NT2/D1 (cell line): Measurements from ENCODE around the gene CEP43.

Experiments
- SUZ12 ChIP-seq: IDR thresholded peaks from 2 replicates; pipeline ENCODE4 v1.6.1; 2011; ENCODE audit not compliant: insufficient read length, insufficient read depth; ENCODE audit errors: extremely low read depth
- YY1 ChIP-seq: IDR thresholded peaks from 2 replicates; pipeline ENCODE4 v1.6.1; 2011; ENCODE audit not compliant: insufficient read length, insufficient read depth
- ZNF274 ChIP-seq: IDR thresholded peaks from 2 replicates; pipeline ENCODE4 v1.6.1; 2011; ENCODE audit warnings: mild to moderate bottlenecking, low read depth, low read length

DNA sequence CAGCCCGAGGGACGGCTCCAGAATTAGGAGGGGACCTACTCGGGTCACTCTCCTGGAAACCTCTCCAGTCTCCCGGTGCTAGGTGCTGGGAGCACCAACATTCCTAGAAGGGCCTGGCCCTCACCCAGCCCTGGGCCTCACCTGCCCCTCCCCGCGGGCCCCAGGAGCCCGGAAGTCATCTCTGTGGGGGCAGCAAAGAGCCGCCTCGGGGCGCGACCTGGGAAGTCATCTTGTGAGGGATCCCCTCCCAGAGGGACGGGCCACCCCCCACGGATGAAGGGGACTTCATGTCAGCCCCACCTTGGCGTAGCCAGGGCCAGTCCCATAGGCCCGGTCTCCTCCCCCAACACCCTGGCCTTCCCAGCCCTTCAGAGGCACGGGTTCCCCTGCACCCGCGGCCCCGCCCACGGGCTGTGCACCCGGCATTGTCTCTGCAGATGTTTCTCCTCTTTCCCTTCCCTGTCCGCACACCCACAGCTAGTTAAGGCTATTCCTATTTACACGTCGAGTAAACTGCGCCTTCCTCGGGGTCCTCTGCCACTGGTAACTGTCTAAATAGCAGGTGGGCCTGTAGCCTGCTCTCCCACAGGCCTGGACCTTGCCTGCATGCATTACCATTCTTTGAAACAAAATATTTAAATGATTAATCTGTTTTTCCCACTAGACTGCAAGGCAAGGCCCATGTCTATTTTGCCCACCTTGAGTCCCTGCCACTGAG lies 42.0 kb upstream of the CEP43 start:
- TF ChIP-seq SUZ12 (no peak), ZNF274 (no peak), YY1 (no peak)
